ENCODE results near the gene POLR3A. TPM values are rescaled to one million over a fixed set of nuclear protein-coding genes. Genes with fewer than 3 reads are reported as not detected.

POLR3A gene
- total RNA-seq, 2 donors from 2014 or later, result 28.2 to 28.6 TPM

- no peaks in the 10 kb centered on the region for H3K36me3 Mint-ChIP-seq (ENCODE audit: low read depth)
- Histone ChIP-seq H3K27ac (ENCODE audit: low read depth, low read length) (no peak overlapping the region), H3K4me3 (ENCODE audit: low read length) (no peak overlapping the region), H3K27me3 (ENCODE audit: control insufficient read depth, insufficient read depth, low read length, poor library complexity, severe bottlenecking) (no peaks in the 10 kb centered on the region), H3K36me3 (ENCODE audit: control insufficient read depth, insufficient read depth, low read length) (no peaks in the 10 kb centered on the region), H3K4me1 (ENCODE audit: control insufficient read depth, insufficient read depth, low read length) (no peaks in the 10 kb centered on the region), H3K9ac (ENCODE audit: extremely low read depth, low read length, poor library complexity, severe bottlenecking) (no peak overlapping the region), H3K9me3 (ENCODE audit: control insufficient read depth, low read length) (no peaks in the 10 kb centered on the region)
- no peak overlapping the region for H3K4me3 Mint-ChIP-seq
- TF ChIP-seq CTCF (conservative IDR thresholded peaks at IDR 0.05), result no peak
- no peak overlapping the region for H3K27ac Mint-ChIP-seq
- no peak for DNase-seq
- no peaks in the 10 kb centered on the region for H3K27me3 Mint-ChIP-seq (ENCODE audit: insufficient read depth)
- H3K9me3 Mint-ChIP-seq, result no peaks in the 10 kb centered on the region
- no peaks in the 10 kb centered on the region for H3K4me1 Mint-ChIP-seq
- WGBS, 2 experiments (ENCODE audit: insufficient coverage in 1 of 2, insufficient read length in 1 of 2), result 91 to 100% methylated on average over 1 to 2 of the region's 2 CpGs
Measured at GRCh38 chr10:78063236-78063635, 33.9 kb upstream of the POLR3A start.

GRCh38 chr10:78062296-78062695 lies 33.0 kb upstream of the POLR3A start:
- no peaks in the 10 kb centered on the region for H3K36me3 ChIP-seq (ENCODE audit: control insufficient read depth, insufficient read depth, low read length)
- Mint-ChIP-seq H3K36me3 (ENCODE audit: low read depth) (no peaks in the 10 kb centered on the region), H3K27me3 (ENCODE audit: insufficient read depth) (no peaks in the 10 kb centered on the region), H3K27ac (no peak overlapping the region), H3K4me3 (no peak overlapping the region), H3K4me1 (no peaks in the 10 kb centered on the region), H3K9me3 (no peaks in the 10 kb centered on the region)
- TF ChIP-seq CTCF (conservative IDR thresholded peaks at IDR 0.05), result no peak
- no peaks in the 10 kb centered on the region for H3K9me3 ChIP-seq (ENCODE audit: control insufficient read depth, low read length)
- H3K9ac ChIP-seq (ENCODE audit: extremely low read depth, low read length, poor library complexity, severe bottlenecking), result no peak overlapping the region
- H3K4me3 ChIP-seq (ENCODE audit: low read length), result no peak overlapping the region
- no peaks in the 10 kb centered on the region for H3K4me1 ChIP-seq (ENCODE audit: control insufficient read depth, insufficient read depth, low read length)
- H3K27ac ChIP-seq (ENCODE audit: low read depth, low read length), result no peak overlapping the region
- no peaks in the 10 kb centered on the region for H3K27me3 ChIP-seq (ENCODE audit: control insufficient read depth, insufficient read depth, low read length, poor library complexity, severe bottlenecking)
- DNase-seq, result no peak
- WGBS, 2 experiments (ENCODE audit: insufficient coverage in 1 of 2, insufficient read length in 1 of 2), result 85 to 94% methylated on average over 2 to 4 of the region's 5 CpGs

GRCh38 chr10:78059906-78060702 lies 30.8 kb upstream of the POLR3A start:
- H3K4me3 ChIP-seq (ENCODE audit: low read length), result no peak overlapping the region
- 88 to 91% methylated on average over 12 of the region's 12 CpGs for WGBS, 2 experiments (ENCODE audit: insufficient coverage in 1 of 2, insufficient read length in 1 of 2)
- no peaks in the 10 kb centered on the region for H3K4me1 Mint-ChIP-seq
- H3K27ac Mint-ChIP-seq, result no peak overlapping the region
- H3K36me3 Mint-ChIP-seq (ENCODE audit: low read depth), result no peaks in the 10 kb centered on the region
- no peak for DNase-seq
- no peak overlapping the region for H3K4me3 Mint-ChIP-seq
- H3K9ac ChIP-seq (ENCODE audit: extremely low read depth, low read length, poor library complexity, severe bottlenecking), result no peak overlapping the region
- no peaks in the 10 kb centered on the region for H3K9me3 ChIP-seq (ENCODE audit: control insufficient read depth, low read length)
- no peaks in the 10 kb centered on the region for H3K36me3 ChIP-seq (ENCODE audit: control insufficient read depth, insufficient read depth, low read length)
- no peaks in the 10 kb centered on the region for H3K27me3 Mint-ChIP-seq (ENCODE audit: insufficient read depth)
- no peak for TF ChIP-seq CTCF (conservative IDR thresholded peaks at IDR 0.05)
- H3K27me3 ChIP-seq (ENCODE audit: control insufficient read depth, insufficient read depth, low read length, poor library complexity, severe bottlenecking), result no peaks in the 10 kb centered on the region
- H3K9me3 Mint-ChIP-seq, result no peaks in the 10 kb centered on the region
- no peaks in the 10 kb centered on the region for H3K4me1 ChIP-seq (ENCODE audit: control insufficient read depth, insufficient read depth, low read length)
- no peak overlapping the region for H3K27ac ChIP-seq (ENCODE audit: low read depth, low read length)
